BLaER1 treated with 17β-estradiol and CSF1 and Interleukin-3, amounts not matched to agents 10 nM and 100 nM (cell line): ENCODE data around the gene FAM168A.

Experiments used
- H3K27ac ChIP-seq, 11 experiments: shearing (Covaris generic); formaldehyde crosslinking; 2 replicates each; pipeline ENCODE4 v1.8.1; 2022
- H3K27me3 ChIP-seq, 11 experiments: shearing (Covaris generic); formaldehyde crosslinking; 2 replicates each; pipeline ENCODE4 v1.8.1; 2022
- H3K36me3 ChIP-seq, 11 experiments: shearing (Covaris generic); formaldehyde crosslinking; 2 replicates each; pipeline ENCODE4 v1.8.1; 2022
- H3K4me1 ChIP-seq, 10 experiments: shearing (Covaris generic); formaldehyde crosslinking; 2 replicates each; pipeline ENCODE4 v1.8.1; 2022
- H3K4me2 ChIP-seq, 11 experiments: shearing (Covaris generic); formaldehyde crosslinking; 2 replicates each; pipeline ENCODE4 v1.8.1; 2022
- H3K4me3 ChIP-seq, 10 experiments: shearing (Covaris generic); formaldehyde crosslinking; 2 replicates each; pipeline ENCODE4 v1.8.1; 2022
- H3K9ac ChIP-seq, 11 experiments: shearing (Covaris generic); formaldehyde crosslinking; 2 replicates each; pipeline ENCODE4 v1.8.1; 2022
- H3K9me3 ChIP-seq, 11 experiments: shearing (Covaris generic); formaldehyde crosslinking; replicated peaks in 1 of 11; 2 replicates each; pipeline ENCODE4 v1.8.1; 2022
- H4K20me1 ChIP-seq, 11 experiments: shearing (Covaris generic); formaldehyde crosslinking; 2 replicates each; pipeline ENCODE4 v1.8.1; 2022
- Cebpa-rat ChIP-seq, 11 experiments: shearing (Covaris generic); IDR thresholded peaks; 2 replicates each; pipeline ENCODE4 v1.8.1; 2022

FAM168A gene

GRCh38 chr11:73469401-73469800 is 128.5 kb downstream of the FAM168A start:
- H3K4me3 ChIP-seq, result no peak overlapping the region
- H3K27me3 ChIP-seq, result no peaks in the 10 kb centered on the region
- H3K9ac ChIP-seq, result peak overlapping the region in 1 of 11 experiments; percentile 24; a peak in 2 of 22 replicates
- H3K36me3 ChIP-seq, result peaks cover 0 to 26% (median under 1%) of the 10 kb centered on the region in 11 experiments; a peak in 7 of 22 replicates
- peak overlapping the region in 7 of 11 experiments; percentile 15 to 39 (median 37); a peak in 9 of 22 replicates for H3K27ac ChIP-seq
- no peaks in the 10 kb centered on the region for H3K9me3 ChIP-seq
- peaks cover 0 to 17% (median 0%) of the 10 kb centered on the region in 11 experiments; a peak in 2 of 22 replicates for H4K20me1 ChIP-seq
- no peak for TF ChIP-seq Cebpa-rat (IDR thresholded peaks at IDR 0.05)
- H3K4me1 ChIP-seq, result peaks cover 37 to 55% (median 45%) of the 10 kb centered on the region in 10 experiments
- H3K4me2 ChIP-seq, result peak overlapping the region; percentile 39 to 72 (median 63); a peak in 21 of 22 replicates

GRCh38 chr11:73468590-73469161 is 129.2 kb downstream of the FAM168A start:
- H3K4me1 ChIP-seq, result peaks cover 37 to 62% (median 45%) of the 10 kb centered on the region in 10 experiments
- no peak overlapping the region for H3K9ac ChIP-seq
- TF ChIP-seq Cebpa-rat (IDR thresholded peaks at IDR 0.05), result no peak
- H3K36me3 ChIP-seq, result peaks cover 0 to 29% (median 3%) of the 10 kb centered on the region in 11 experiments; a peak in 7 of 22 replicates
- H3K27ac ChIP-seq, result no peak overlapping the region
- no peaks in the 10 kb centered on the region for H3K9me3 ChIP-seq
- no peaks in the 10 kb centered on the region for H3K27me3 ChIP-seq
- H3K4me3 ChIP-seq, result no peak overlapping the region
- H3K4me2 ChIP-seq, result peak overlapping the region; percentile 39 to 72 (median 60); a peak in 17 of 22 replicates
- peaks cover 0 to 17% (median 0%) of the 10 kb centered on the region in 11 experiments; a peak in 2 of 22 replicates for H4K20me1 ChIP-seq

- Histone ChIP-seq H3K9ac (no peak overlapping the region; a peak in 2 of 22 replicates), H3K27ac (peak overlapping the region in 1 of 11 experiments; percentile 4; a peak in 1 of 22 replicates), H3K9me3 (no peaks in the 10 kb centered on the region), H3K36me3 (peaks cover 0 to 29% (median 3%) of the 10 kb centered on the region in 11 experiments; a peak in 8 of 22 replicates), H3K4me2 (peak overlapping the region; percentile 13 to 72 (median 43); a peak in 21 of 22 replicates), H3K27me3 (no peaks in the 10 kb centered on the region), H4K20me1 (peaks cover 0 to 17% (median 0%) of the 10 kb centered on the region in 11 experiments; a peak in 2 of 22 replicates), H3K4me3 (no peak overlapping the region), H3K4me1 (peaks cover 40 to 74% (median 53%) of the 10 kb centered on the region in 10 experiments)
- TF ChIP-seq Cebpa-rat (IDR thresholded peaks at IDR 0.05), result no peak
Measured at GRCh38 chr11:73467505-73467904, 130.4 kb downstream of the FAM168A start.

GRCh38 chr11:73466643-73467042 is 131.3 kb downstream of the FAM168A start:
- Histone ChIP-seq H3K9ac (no peak overlapping the region), H3K4me3 (no peak overlapping the region), H3K36me3 (peaks cover 0 to 29% (median 3%) of the 10 kb centered on the region in 11 experiments; a peak in 8 of 22 replicates), H3K27me3 (no peaks in the 10 kb centered on the region), H3K4me2 (peak overlapping the region in 5 of 11 experiments; percentile 38 to 60 (median 44); a peak in 6 of 22 replicates), H3K9me3 (no peaks in the 10 kb centered on the region), H3K4me1 (peaks cover 49 to 79% (median 61%) of the 10 kb centered on the region in 10 experiments), H3K27ac (peak overlapping the region in 1 of 11 experiments; percentile 45; a peak in 1 of 22 replicates), H4K20me1 (peaks cover 0 to 10% (median 0%) of the 10 kb centered on the region in 11 experiments; a peak in 2 of 22 replicates)
- no peak for TF ChIP-seq Cebpa-rat (IDR thresholded peaks at IDR 0.05)

- Histone ChIP-seq H3K27ac (no peak overlapping the region), H3K4me1 (peaks cover 57 to 86% (median 66%) of the 10 kb centered on the region in 10 experiments), H3K4me2 (peak overlapping the region in 1 of 11 experiments; percentile 42; a peak in 2 of 22 replicates), H3K36me3 (peaks cover 0 to 26% (median 3%) of the 10 kb centered on the region in 11 experiments; a peak in 8 of 22 replicates), H3K27me3 (no peaks in the 10 kb centered on the region), H3K9me3 (no peaks in the 10 kb centered on the region), H3K4me3 (no peak overlapping the region), H4K20me1 (peaks cover 0 to 7% (median 0%) of the 10 kb centered on the region in 11 experiments; a peak in 1 of 22 replicates), H3K9ac (no peak overlapping the region)
- TF ChIP-seq Cebpa-rat (IDR thresholded peaks at IDR 0.05), result no peak
Measured at GRCh38 chr11:73465871-73466270, 132.0 kb downstream of the FAM168A start.

- no peak overlapping the region for H3K9ac ChIP-seq
- H4K20me1 ChIP-seq, result peaks cover 0 to 7% (median 0%) of the 10 kb centered on the region in 11 experiments; a peak in 1 of 22 replicates
- H3K4me2 ChIP-seq, result no peak overlapping the region
- H3K4me1 ChIP-seq, result peaks cover 50 to 86% (median 62%) of the 10 kb centered on the region in 10 experiments
- no peaks in the 10 kb centered on the region for H3K9me3 ChIP-seq
- no peaks in the 10 kb centered on the region for H3K27me3 ChIP-seq
- no peak for TF ChIP-seq Cebpa-rat (IDR thresholded peaks at IDR 0.05)
- H3K36me3 ChIP-seq, result peaks cover 0 to 22% (median 3%) of the 10 kb centered on the region in 11 experiments; a peak in 7 of 22 replicates
- no peak overlapping the region for H3K4me3 ChIP-seq
- H3K27ac ChIP-seq, result no peak overlapping the region
Measured at GRCh38 chr11:73465023-73465675, 132.8 kb downstream of the FAM168A start.

GRCh38 chr11:73464347-73464746 is 133.6 kb downstream of the FAM168A start:
- no peak overlapping the region for H3K9ac ChIP-seq
- no peak for TF ChIP-seq Cebpa-rat (IDR thresholded peaks at IDR 0.05)

GRCh38 chr11:73463359-73463758 is 134.6 kb downstream of the FAM168A start:
- no peak for TF ChIP-seq Cebpa-rat (IDR thresholded peaks at IDR 0.05)
- Histone ChIP-seq H3K4me2 (peak overlapping the region in 6 of 11 experiments; percentile 81 to 99 (median 88); a peak in 11 of 22 replicates), H3K4me3 (no peak overlapping the region), H3K9me3 (no peaks in the 10 kb centered on the region), H3K27ac (peak overlapping the region in 7 of 11 experiments; percentile 71 to 94 (median 88); a peak in 14 of 22 replicates), H3K36me3 (peaks cover 0 to 21% (median 3%) of the 10 kb centered on the region in 11 experiments; a peak in 7 of 22 replicates), H4K20me1 (peaks cover 0 to 4% (median 0%) of the 10 kb centered on the region in 11 experiments; a peak in 1 of 22 replicates), H3K27me3 (no peaks in the 10 kb centered on the region), H3K9ac (peak overlapping the region in 2 of 11 experiments; percentile 74 to 79; a peak in 1 of 22 replicates), H3K4me1 (peaks cover 37 to 85% (median 55%) of the 10 kb centered on the region in 10 experiments)

More at GRCh38 chr11:73464347-73464746, 133.6 kb downstream of the FAM168A start:
- Histone ChIP-seq H3K4me2 (peak overlapping the region in 2 of 11 experiments; percentile 86 to 99; a peak in 3 of 22 replicates), H3K36me3 (peaks cover 0 to 22% (median 3%) of the 10 kb centered on the region in 11 experiments; a peak in 7 of 22 replicates), H3K4me3 (no peak overlapping the region), H3K4me1 (peaks cover 45 to 86% (median 60%) of the 10 kb centered on the region in 10 experiments), H3K27ac (no peak overlapping the region), H3K27me3 (no peaks in the 10 kb centered on the region), H4K20me1 (peaks cover 0 to 7% (median 0%) of the 10 kb centered on the region in 11 experiments; a peak in 1 of 22 replicates), H3K9me3 (no peaks in the 10 kb centered on the region)
